Endothelial cell of umbilical vein (primary cell): ENCODE measurements around the gene C1orf198. TPM values are rescaled to one million over a fixed set of nuclear protein-coding genes. Genes with fewer than 3 reads are reported as not detected.

Experiments used
- BruUV-seq: library from RNA; stranded (reverse); fragments of 400-500 nt; replicated peaks from 2 replicates; lab custom pipeline; 2021; lab: Mats Ljungman, UMichigan
- CTCF ChIA-PET: fragments of 300-600, 350-600 bp; sonication (Branson Sonifier 250); formaldehyde crosslinking; loops from one replicate; lab custom pipeline; 2021; ENCODE audit warnings: antibody characterized with exemption, inconsistent platforms; lab: Charles Lee
- POLR2A ChIA-PET: fragments of 300-600, 350-600 bp; sonication (Branson Sonifier 250); formaldehyde crosslinking; loops from one replicate; lab custom pipeline; 2021; ENCODE audit warnings: antibody characterized with exemption, inconsistent platforms; lab: Charles Lee
- DNase-seq: peaks from one replicate; pipeline ENCODE4 v3.0.0-alpha.2; 2011; ENCODE audit warnings: low read depth, low spot score
- FAIRE-seq: peaks from 2 replicates; lab custom pipeline; 2011; peaks lifted over from hg19 to GRCh38; lab: Jason Lieb, UNC
- H2AFZ ChIP-seq: 2 replicates; pipeline ENCODE4 v1.6.0; 2012; ENCODE audit warnings: low read depth, low read length, control low read depth, inconsistent platforms
- H3K27ac ChIP-seq: 2 replicates; pipeline ENCODE4 v1.5.1; 2011; ENCODE audit warnings: low read depth, mild to moderate bottlenecking, control low read depth, low read length, moderate library complexity; ENCODE audit not compliant: insufficient read depth
- H3K27me3 ChIP-seq, 2 experiments: 2 replicates each; pipeline versions ENCODE4 v1.6.0 to v1.6.1; 2011; ENCODE audit warnings: low read length in 2 of 2, mixed read lengths in 1 of 2; ENCODE audit not compliant: control insufficient read depth in 2 of 2, insufficient read depth in 2 of 2
- H3K36me3 ChIP-seq, 2 experiments: 2 replicates in 1 of 2; 3 replicates in 1 of 2; pipeline ENCODE4 v1.5.1; 2011; ENCODE audit warnings: low read length in 2 of 2, mild to moderate bottlenecking in 1 of 2, moderate library complexity in 1 of 2; ENCODE audit not compliant: control insufficient read depth in 2 of 2, insufficient read depth in 2 of 2; ENCODE audit errors: extremely low read depth in 1 of 2
- H3K4me1 ChIP-seq: 3 replicates; pipeline ENCODE4 v1.5.1; 2011; ENCODE audit warnings: mild to moderate bottlenecking, low read length; ENCODE audit not compliant: control insufficient read depth, insufficient read depth; ENCODE audit errors: extremely low read depth
- H3K4me2 ChIP-seq: 2 replicates; pipeline ENCODE4 v1.6.1; 2011; ENCODE audit warnings: low read length, control low read depth, mixed read lengths; ENCODE audit not compliant: insufficient read depth
- H3K4me3 ChIP-seq, 3 experiments: fragments of 200-600 bp in 1 of 3; sonication (generic), shearing (Covaris generic) in 1 of 3; replicated peaks in 1 of 3; 2 replicates each; pipeline ENCODE4 v1.5.1; 2011 to 2016; ENCODE audit warnings: control low read depth in 3 of 3, low read length in 3 of 3, mild to moderate bottlenecking in 2 of 3, inconsistent platforms in 1 of 3, low read depth in 1 of 3, moderate library complexity in 1 of 3; ENCODE audit not compliant: insufficient read depth in 1 of 3
- H3K79me2 ChIP-seq: 2 replicates; pipeline ENCODE4 v1.6.0; 2012; ENCODE audit warnings: low read length, inconsistent platforms; ENCODE audit not compliant: control insufficient read depth, insufficient read depth
- H3K9ac ChIP-seq: replicated peaks from 2 replicates; pipeline ENCODE3; 2011; ENCODE audit warnings: low read length, control low read depth; ENCODE audit not compliant: insufficient read depth; ENCODE audit errors: extremely low read depth
- H3K9me1 ChIP-seq: replicated peaks from 3 replicates; pipeline ENCODE4 v1.6.0; 2011; ENCODE audit warnings: mild to moderate bottlenecking, low read length; ENCODE audit not compliant: control insufficient read depth, insufficient read depth; ENCODE audit errors: extremely low read depth
- H3K9me3 ChIP-seq: replicated peaks from 2 replicates; pipeline ENCODE4 v1.5.1; 2012; ENCODE audit warnings: low read length, inconsistent platforms; ENCODE audit not compliant: control insufficient read depth, insufficient read depth
- H4K20me1 ChIP-seq: replicated peaks from 2 replicates; pipeline ENCODE3; 2011; ENCODE audit warnings: mild to moderate bottlenecking, low read length; ENCODE audit not compliant: control insufficient read depth, insufficient read depth; ENCODE audit errors: extremely low read depth
- CTCF ChIP-seq, 2 donors: IDR thresholded peaks; 1 replicate in 1 of 2; 2 replicates in 1 of 2; pipeline ENCODE4 v1.5.1; 2011; ENCODE audit warnings: low read length in 2 of 2, mild to moderate bottlenecking in 2 of 2, moderate library complexity in 2 of 2, control low read depth in 1 of 2, inconsistent platforms in 1 of 2, low read depth in 1 of 2; ENCODE audit not compliant: insufficient read depth in 1 of 2; ENCODE audit errors: extremely low read depth in 1 of 2
- EZH2 ChIP-seq: IDR thresholded peaks from 2 replicates; pipeline ENCODE4 v1.6.1; 2012; ENCODE audit warnings: borderline replicate concordance, low read depth, mild to moderate bottlenecking, moderate library complexity, low read length, inconsistent platforms; ENCODE audit not compliant: severe bottlenecking
- FOS ChIP-seq: IDR thresholded peaks from 2 replicates; pipeline ENCODE4 v1.6.1; 2011; ENCODE audit warnings: mild to moderate bottlenecking, low read length, moderate library complexity, borderline replicate concordance; ENCODE audit not compliant: insufficient read depth
- GATA2 ChIP-seq: IDR thresholded peaks from 2 replicates; pipeline ENCODE4 v1.7.0; 2011; ENCODE audit warnings: low read depth, mild to moderate bottlenecking, moderate library complexity, mixed read lengths, low read length; ENCODE audit not compliant: insufficient read length, insufficient read depth
- JUN ChIP-seq: IDR thresholded peaks from 2 replicates; pipeline ENCODE4 v1.6.1; 2011; ENCODE audit warnings: borderline replicate concordance, low read depth; ENCODE audit not compliant: insufficient read length, insufficient read depth
- MAX ChIP-seq: IDR thresholded peaks from 2 replicates; pipeline ENCODE4 v1.6.1; 2011; ENCODE audit not compliant: insufficient read depth, insufficient read length
- dilution Hi-C: fragments of 300-500 bp; cut with MboI; formaldehyde crosslinking; loops from one replicate; pipeline ENCODE4 v1.15.0; 2019; ENCODE audit warnings: low sequenced_read_pairs; ENCODE audit not compliant: extremely low pct_ligation_motif_present
- intact Hi-C: fragments of 100-400 bp; cut with micrococcal nuclease; formaldehyde crosslinking; loops from one replicate; pipeline ENCODE4 v1.10.0; 2022
- polyA plus RNA-seq, 4 experiments: library from polyadenylated mRNA; depleted of rRNA in 3 of 4; stranded (reverse) in 3 of 4; unstranded in 1 of 4; fragments of >200 nt; gene quantifications; 2 replicates each; pipeline versions ENCODE4 v1.2.1 to v1.2.3, GENCODE V29; 2011 to 2012; ENCODE audit warnings: missing spikeins in 1 of 4
- total RNA-seq: library from RNA; stranded (reverse); gene quantifications from 2 replicates; pipeline ENCODE4 v1.2.3, GENCODE V29; 2021

Gene C1orf198
- total and polyA plus RNA-seq, 2 donors (not counting 3 experiments of a cell fraction or from before 2014, with no cell fraction given): 21.2 to 29.2 TPM

GRCh38 chr1:230826166-230826875 lies 42.0 kb downstream of the C1orf198 start:
- Histone ChIP-seq H3K9ac (no peak overlapping the region), H3K9me1 (no peaks in the 10 kb centered on the region), H4K20me1 (no peaks in the 10 kb centered on the region), H2AFZ (no peak overlapping the region), H3K79me2 (no peaks in the 10 kb centered on the region), H3K27me3 (no peaks in the 10 kb centered on the region), H3K4me2 (no peak overlapping the region), H3K4me1 (peaks cover 4% of the 10 kb centered on the region), H3K9me3 (no peaks in the 10 kb centered on the region), H3K36me3 (no peaks in the 10 kb centered on the region), H3K27ac (no peak overlapping the region), H3K4me3 (no peak overlapping the region)
- TF ChIP-seq FOS (no peak), MAX (no peak)
- intact Hi-C loops: no loop called here
- POLR2A ChIA-PET: no interaction called here
- no TSS peak for BruUV-seq
- CTCF ChIA-PET: no interaction called here
- FAIRE-seq (no peak), DNase-seq (no peak)
- dilution Hi-C loops: no loop called here

- H2AFZ ChIP-seq: no peak overlapping the region
- POLR2A ChIA-PET: no interaction called here
- CTCF ChIA-PET: no interaction called here
- H3K4me3 ChIP-seq: no peak overlapping the region
- DNase-seq (no peak), FAIRE-seq (no peak)
- no peaks in the 10 kb centered on the region for H3K79me2 ChIP-seq
- no peaks in the 10 kb centered on the region for H3K9me1 ChIP-seq
- BruUV-seq: no TSS peak
- H3K4me1 ChIP-seq: peaks cover 4% of the 10 kb centered on the region
- intact Hi-C loops (no loop called here), dilution Hi-C loops (no loop called here)
- H3K9me3 ChIP-seq: no peaks in the 10 kb centered on the region
- H3K9ac ChIP-seq: no peak overlapping the region
- H3K27me3 ChIP-seq: no peaks in the 10 kb centered on the region
- H3K27ac ChIP-seq: no peak overlapping the region
- TF ChIP-seq EZH2 (no peak), JUN (no peak), GATA2 (no peak), CTCF (IDR thresholded peaks at IDR 0.05; ENCODE audit: extremely low read depth in 1 of 2, insufficient read depth in 1 of 2, low read depth in 1 of 2, low read length in 2 of 2) (no peak)
- H4K20me1 ChIP-seq: no peaks in the 10 kb centered on the region
- H3K4me2 ChIP-seq: no peak overlapping the region
- H3K36me3 ChIP-seq: no peaks in the 10 kb centered on the region
These were observed 42.6 kb downstream of the C1orf198 start for GRCh38 chr1:230825761-230826160.
